ENCODE data around the gene ZFAND3.

Gene ZFAND3

DNA sequence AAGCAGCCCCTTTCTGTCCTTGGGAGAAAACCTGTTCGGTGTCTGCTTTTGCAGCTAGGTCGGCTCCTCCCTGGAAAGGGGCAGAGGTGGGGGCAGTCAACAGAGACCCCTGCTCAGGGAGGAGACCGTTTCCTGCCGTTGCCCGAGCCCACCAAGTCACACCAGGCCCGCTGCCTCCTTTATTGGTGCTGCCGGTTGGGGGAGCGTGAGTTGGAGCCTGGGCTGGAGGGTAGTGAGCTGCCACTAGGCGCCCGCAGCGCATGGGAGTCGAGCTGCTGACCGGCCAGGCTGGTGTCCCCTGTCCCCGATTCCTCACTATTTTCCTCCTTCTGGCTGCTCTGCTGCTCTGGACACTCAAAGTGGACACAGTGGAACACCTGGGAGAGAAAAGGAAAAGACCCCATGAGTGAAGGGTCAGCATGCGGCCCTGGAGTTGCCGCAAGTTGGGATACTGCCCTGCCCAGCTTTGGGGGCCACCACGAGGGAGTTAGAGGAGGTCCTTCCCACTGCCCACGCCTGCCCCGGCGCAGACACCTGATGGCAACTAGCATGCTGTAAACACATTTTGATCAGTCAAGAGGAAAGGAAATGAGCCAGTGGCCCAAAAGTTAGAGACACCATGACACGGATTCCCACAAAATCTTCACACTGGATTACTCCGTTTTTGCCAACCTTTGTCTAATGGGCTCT lies 355.4 kb downstream of the ZFAND3 start:
- DNase-seq: no peak

DNA sequence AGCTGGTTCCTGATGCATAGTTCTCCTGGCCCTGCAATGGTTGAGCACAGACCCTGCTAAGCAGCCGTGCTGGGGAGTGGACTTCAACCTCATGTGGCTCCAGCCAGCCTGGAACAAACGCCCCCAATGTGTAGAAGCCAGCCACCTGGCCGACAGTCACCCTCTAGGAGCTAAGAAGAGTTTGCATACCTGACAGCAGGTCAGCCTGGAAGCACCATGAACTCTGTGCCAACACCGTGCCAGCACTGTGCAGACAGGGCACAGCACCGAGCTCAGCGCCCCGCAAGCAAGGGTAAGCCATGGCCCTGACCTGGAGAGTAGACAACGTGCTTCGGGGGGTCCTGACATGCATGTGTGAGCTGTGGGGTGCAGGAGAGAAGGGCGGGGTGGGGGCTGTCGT lies 356.3 kb downstream of the ZFAND3 start:
- DNase-seq: no peak

DNA sequence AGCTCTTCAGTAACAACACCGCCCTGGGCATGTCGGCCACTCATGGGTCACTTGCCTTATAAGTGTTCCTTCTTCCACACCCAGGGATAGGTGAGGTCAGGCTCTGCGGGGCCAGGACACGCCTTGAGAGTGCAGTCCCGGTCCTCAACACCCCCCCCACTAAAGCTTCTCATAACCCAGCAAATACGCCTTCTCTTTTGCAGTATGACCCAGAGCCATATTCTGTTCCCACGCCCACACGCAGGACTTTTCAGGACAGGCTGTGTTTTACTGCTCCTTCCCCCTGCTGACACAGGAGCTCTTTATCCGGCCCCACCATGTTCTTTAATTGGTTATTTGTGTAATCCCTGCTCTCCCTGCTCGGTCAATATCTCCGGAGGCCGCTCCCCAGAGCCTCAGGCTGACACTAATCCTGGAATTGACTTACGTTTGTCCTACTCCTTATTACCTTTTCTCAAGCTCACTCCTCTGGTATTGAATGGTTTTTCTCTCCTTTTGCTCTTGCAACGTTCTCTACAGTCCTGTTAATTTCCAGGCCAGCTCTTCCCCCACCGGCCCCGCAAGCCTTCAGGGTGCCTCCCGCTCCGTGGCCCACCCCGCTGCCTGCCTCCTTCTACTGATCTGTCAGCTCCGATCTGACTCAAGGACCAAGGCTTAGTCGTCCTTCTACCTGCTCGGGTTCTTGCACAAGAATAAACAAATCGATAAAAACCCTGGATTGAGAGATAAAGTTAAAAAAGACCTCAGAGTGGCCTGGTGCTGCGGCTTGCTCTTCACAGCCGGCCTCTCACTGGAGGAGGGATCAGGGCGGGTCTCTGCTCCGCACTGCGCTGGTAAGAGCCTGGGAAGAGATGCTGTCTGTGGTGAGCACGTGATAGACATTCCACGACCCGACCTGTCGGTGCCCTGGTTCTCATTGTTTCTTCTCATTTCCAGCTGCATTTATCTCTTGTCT lies 357.5 kb downstream of the ZFAND3 start:
- no peak for DNase-seq

DNA sequence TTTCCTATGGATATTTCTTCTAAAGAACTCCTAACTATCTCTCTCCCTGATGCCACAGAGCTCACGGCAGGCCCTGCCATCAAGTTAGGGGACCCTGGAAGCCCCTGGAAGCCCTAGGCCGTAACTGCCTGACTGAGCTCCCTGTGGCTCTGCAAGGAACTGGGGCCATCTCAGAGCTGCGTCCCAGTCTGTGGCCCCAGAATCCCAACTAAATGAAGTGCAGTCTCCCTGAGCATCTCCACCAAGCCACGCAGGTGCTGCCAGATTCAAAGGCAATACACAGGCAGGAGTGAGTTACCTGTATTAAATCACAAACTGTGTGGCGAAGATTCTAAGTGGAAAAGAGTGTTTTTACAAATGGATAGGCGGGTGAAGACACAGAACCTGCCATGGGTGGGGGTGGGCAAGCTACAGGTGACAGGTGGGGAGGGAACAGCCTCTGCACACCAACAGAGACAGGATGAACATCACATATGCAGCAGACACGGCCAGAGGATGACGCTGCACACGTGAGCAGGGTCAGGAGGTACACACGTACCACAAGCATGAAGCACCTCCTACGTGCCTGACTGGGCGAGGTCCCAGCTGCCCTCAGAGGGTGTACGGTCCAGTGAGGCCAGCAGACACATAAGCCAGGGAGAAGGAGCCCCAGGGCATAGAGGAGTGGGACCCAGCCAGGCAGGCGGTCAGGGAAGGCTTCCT lies 358.5 kb downstream of the ZFAND3 start:
- no peak for DNase-seq

DNA sequence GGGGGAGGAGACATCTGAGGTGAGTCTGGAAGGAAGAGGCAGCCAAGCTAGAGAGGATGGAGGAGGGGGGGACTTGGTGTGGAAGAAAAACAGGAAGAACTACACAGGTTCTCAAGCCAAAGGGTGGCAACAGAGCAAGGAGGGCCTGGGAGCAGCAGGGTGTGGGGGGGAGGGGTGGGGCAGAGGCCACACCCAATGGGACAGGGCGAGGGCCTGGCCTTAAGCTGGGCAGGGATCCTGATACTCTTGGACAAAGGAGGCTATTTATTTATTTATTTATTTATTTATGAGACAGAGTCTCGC lies 359.0 kb downstream of the ZFAND3 start:
- no peak for DNase-seq

DNA sequence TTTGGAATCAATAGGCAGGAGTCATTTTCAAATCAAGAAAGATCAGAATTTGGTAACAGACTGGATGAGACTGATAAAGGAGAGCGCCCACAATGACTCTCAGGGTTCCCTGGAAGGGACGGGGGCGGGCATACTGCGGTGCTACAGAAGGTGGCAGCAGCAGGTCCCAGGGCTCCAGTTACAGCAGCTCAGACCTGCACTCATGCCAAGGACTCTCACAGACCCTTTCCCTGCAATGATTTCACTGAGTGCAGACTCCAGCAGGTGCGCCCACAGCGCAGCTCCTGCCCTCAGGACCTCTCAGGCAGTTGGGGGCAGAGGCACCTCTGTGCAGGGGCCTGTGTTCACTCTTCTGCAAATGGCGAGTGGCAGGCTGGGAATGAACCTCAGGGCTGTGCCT lies 359.8 kb downstream of the ZFAND3 start:
- DNase-seq: no peak

DNA sequence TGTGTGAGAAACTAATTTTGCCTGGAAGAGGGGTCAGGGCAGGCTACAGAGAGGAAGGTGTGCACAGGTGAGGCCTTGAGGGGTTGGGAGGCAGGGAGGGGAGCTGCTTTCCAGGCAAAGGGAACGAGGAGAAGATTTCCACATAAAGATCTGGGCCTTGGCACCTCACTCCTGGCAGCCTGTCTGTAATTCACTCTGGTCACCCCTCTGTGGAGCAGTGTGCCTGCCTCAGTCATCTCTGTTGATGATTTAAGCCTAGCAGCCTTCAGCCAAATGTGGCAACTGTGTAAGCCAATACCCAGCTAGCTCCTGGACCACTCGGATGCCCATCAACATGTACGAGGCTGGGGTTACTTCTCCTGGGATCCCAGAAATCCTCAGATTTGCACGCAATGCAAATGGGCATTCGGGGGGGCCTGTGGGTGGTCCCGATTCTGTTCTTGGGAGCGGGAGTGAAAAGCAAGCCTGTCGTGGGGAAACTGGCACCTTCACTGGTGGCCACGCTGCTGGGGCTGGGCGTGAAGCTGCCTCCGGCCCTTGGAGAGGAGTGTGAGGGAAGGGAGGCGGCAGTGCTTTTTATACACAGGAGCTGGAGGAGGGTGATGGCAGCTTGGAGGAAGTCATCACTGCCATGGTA lies 360.4 kb downstream of the ZFAND3 start:
- no peak for DNase-seq

DNA sequence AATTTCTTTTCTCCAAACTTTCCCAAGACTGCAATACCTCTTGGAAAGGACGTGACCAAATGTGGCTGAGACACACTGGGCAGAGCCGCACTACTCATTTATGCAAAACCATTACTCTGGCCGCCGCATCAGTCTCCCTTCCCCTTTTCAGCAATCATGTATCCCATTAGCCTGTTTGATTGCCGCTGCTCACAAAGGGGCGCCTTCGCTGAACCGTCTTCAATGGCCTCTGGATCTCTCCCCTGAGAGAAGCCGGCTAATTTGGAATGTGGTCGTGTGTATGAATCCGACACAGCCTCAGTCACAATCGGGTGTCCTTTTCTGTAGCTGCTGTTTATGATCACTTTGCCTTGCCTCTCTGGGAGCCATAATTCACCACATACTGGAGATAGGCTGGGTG lies 361.1 kb downstream of the ZFAND3 start:
- DNase-seq: no peak

DNA sequence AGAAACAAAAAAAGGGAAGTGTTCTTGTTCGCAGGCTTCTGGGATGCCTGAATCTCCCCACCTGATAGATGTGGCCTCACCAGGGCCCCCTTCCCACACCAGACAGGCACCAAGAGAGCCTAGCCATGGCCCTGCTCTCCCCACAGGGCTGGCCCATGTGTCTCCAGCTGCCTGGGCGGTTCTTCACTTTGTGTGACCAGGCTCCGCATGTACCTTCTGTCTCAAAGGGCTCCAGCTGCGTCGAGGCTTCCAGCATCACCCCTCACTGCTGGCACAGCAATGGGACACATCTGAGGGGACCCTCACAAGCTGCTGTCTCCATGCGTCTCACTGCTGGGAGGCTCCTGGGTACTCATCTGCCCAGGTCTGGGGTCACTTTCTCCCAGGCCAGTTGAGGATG lies 362.9 kb downstream of the ZFAND3 start:
- DNase-seq: no peak

DNA sequence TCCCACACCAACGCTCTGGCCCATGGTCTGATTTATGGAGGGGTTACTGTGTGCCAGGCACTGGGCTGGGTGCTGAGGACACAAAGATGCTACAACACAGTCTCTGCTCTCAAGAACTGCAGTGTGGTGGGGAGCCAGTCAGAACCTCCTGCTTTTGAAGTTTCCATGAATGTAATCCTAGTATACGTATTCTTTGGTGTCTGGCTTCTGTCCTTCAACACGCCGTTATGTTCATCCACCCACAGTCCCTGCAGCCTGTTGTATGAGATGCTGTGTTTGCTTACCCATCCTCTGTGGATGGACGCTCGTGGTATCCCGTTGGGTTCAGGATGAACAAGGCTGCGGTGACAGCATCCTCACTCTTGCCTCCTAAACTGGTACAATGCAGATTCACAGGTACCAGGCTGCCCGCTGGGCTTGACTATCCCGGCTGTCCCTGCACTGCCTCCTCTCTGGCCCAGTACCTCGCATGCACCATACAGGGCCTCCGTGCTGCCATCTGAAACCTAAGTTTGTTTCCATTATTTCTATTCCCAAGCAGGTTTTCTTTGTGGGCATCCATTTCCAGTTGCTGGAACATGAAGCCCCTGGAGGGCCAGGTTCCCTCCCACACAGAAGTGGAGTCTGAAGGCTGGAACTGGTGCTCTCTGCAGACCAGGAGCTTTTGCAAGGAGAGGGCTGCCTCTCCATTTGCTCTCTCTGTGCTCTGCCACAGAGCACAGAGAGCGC lies 364.5 kb downstream of the ZFAND3 start:
- no peak for DNase-seq

DNA sequence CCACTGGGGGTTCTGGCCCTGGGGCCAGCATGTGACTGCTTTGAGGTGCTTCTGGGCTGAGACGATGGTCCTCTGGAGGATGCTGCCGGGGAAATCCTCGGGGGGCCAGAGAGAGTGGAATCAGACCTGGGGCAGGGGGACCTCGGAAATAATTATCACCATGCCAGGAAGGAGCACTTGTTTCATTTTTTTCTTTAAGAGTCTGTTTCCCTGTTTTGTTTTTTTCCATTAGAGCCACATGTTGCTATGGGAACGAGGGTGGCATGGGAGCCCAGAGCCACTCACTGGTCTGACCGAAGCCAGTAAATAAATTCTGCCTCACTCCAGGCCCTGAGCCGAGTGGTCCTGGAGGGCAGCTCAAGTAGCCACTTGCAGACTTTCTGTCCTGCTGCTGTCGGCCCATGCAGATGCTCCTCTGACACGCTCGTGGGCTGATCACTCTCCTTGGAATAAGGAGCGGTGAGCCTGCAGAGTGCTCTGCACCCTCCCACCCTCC lies 365.1 kb downstream of the ZFAND3 start:
- no peak for DNase-seq

DNA sequence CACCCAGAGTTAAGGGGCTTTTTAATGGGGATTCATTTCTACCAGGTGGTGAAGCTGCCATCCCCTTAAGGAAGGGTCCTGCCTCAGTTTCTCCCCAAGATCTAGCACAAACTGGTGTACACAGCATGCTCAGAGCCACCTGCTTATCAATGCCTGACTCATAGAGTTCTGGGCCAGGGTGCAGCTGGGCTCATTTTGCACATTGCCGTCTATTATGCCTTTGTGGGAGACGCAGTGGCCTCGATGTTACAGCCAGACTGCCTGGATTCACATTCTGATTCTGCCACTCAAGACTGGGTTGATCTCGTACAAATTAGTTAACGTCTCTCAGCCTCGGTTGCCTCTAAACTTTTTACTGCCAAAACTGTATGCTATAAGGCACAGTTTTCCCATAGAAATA lies 365.7 kb downstream of the ZFAND3 start:
- DNase-seq: no peak

DNA sequence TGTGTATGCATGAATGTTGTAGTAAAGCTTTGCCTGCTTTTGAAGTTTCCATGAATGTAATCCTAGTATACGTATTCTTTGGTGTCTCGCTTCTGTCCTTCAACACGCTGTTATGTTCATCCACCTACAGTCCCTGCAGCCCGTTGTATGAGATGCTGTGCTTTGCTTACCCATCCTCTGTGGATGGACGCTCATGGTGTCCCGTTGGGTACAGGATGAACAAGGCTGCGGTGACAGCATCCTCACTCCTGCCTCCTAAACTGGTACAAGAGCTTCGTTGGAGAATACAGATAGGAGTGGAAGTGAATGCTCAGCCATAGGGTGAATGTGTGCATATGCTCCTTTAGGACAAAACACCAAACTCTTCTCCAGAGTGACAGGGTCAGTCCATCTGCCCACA lies 366.2 kb downstream of the ZFAND3 start:
- no peak for DNase-seq

DNA sequence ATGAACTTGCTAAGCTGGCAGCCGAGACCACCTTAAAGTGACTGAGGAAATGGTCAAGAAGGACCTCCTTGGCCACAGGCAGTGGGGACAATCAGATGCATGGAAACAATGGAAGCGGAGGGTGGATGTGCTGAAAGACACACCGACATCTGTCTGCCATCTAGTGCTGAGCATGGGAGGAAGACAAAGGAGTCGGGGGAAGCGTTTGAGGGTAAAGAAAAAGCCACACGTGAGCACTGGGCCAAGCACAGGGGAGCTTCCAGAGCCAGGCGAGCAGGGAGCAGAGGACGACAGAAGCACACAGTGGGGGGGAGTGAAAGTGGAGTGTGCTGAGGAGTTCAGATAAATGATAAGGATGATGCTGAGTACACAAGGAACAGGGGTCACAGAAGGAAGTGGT lies 367.8 kb downstream of the ZFAND3 start:
- no peak for DNase-seq

DNA sequence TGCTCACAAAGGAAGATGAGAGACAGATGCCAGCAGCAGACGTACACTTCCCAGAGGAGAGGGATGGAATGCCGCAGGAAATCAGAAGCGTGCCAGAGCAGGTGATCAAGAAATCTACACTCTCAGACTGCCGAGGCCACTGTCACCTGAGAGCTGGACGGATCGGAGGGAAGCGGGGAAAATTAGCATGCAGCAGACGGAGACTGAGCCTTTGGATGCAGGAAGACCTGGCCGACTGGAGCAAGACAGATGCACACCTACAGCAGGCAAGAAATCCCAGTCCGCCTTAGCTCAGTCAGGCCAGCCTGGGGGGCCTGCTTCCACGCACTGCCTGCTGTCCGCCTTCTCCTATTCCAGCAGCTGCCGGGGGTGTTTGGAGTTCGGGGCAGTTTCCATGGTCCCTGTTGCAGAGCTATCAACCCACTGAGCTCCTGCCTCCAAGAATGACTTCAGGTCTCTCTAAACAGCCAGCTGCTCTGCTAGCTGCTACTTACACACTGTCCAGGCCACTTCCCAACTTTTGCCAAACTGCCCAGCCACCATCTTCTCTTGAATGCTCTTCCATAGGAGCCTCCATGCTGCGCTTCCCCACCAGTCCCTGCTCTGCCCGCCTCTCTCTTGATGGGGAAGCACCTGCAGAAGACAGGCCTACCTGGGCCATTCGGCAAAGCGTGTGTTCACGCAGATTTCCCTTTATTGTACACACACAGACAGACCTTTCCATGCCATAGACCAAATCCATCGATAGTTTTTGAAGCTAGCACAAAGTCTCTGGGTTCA lies 368.5 kb downstream of the ZFAND3 start:
- DNase-seq: no peak

DNA sequence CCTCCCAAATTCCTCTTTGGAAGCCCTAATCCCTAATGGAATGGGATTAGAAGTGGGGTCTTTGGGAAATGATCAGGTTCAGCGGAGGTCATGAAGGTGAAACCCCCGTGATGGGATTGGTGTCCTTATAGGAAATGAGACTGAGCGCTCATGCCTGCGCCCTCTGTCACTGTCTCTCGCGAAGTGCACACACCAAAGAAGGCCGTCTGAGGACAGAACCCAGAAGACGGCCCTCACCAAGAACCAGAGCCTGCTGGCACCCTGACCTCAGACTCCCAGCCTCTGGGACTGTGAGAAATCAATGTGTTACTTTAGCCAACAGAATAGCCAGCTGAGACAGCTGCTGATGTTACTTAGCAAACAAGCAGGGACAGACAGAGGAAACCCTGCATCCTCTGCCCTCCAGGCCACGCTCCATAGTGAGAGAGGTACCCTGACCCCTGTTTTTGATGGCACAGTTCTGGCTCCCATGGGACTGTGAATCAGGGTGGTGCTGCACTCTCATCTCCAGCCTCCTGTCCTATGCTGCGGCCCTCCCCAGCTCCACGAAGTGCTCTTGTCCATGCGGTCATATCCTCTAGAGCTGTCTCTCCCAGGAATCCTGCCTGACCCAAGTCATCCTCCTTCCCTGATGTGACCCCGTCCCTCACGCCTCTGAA lies 369.3 kb downstream of the ZFAND3 start:
- no peak for DNase-seq

DNA sequence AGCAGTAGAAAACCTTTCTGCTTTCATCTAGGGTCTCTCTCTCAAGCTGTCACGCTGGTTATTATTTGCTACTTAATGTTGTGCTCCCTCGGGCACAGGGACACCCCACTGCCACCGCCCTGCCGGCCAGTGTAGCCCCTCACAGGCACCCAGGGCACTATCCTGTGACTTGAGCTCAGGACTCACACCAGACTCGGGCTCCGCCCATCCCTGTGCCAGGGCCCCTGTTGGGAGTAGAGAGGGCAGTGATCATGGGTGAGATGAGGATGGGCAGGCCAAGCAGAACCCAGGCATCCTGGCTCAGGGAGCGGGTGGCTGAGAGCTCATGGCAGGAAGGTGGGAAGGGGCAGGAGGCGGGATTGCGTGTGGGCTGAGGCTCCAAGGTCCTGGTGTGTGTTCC lies 371.9 kb downstream of the ZFAND3 start:
- DNase-seq: no peak

DNA sequence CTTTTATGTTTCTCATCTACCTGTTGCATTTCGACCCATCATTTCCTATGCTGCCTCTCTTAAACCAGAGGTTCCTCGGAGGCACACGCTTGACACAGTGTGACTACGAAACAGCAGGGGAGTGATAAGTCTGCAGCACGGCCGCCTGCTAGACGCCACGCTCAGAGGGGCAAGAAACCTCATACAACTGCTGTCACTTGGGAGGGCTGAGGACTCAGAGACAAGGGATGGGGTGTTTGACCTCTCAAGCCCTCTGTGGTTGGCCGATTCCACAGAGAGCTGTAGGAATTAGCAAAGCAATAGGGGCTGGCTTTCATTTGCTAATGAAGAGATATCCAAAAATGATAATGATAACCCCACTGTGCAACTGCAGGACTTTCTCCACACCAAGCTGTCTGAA lies 372.5 kb downstream of the ZFAND3 start:
- DNase-seq: no peak

DNA sequence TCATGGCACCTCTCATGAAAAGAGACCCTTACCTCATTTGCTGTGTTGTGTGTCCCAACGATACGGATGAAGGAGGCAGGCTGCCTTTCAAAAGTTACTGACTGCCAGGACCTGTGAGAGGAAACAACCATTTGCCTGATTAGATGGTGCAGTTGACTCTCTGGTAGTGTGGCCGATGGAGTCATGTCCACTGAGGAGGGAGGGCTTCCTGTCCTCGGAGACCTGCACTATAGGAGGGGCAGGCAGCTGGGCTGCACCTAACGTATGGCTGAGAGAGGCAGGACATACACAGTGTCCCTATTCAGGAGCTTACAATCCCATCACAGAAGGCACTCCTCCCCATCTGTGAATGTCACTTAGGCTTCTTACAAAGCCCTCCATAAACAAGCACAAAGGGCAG lies 373.0 kb downstream of the ZFAND3 start:
- no peak for DNase-seq

DNA sequence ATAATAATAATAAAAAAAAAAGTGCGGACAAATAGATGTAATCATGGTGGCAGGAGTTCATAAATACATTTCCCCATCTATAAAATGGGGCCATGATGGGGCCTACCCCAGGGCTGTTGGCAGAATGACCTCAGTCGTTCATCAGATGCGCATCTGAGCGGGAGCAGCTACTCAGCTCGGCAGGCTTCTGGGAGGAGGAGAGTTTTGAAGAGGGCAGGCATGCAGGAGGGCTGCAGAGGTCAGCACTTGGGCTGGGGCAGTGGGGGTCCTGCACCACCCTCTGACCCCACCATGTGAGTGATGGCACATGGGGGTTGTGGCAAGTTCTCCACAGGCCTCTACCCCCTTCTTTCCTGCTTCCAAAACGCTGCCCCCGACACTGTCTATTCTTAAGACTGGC lies 373.5 kb downstream of the ZFAND3 start:
- DNase-seq: no peak
